Right lobe of liver (tissue), 6 donors: Measurements from ENCODE around the gene CARMIL1. TPM values are rescaled to one million over a fixed set of nuclear protein-coding genes. Genes with fewer than 3 reads are reported as not detected.

Experiments
- ATAC-seq, 4 donors: fragments of 200-7000 bp; cut with Tn5 transposase; one replicate each; pipeline ENCODE4 v1.9.1; 2020; ENCODE audit warnings: mild to moderate bottlenecking in 4 of 4, moderate library complexity in 4 of 4
- DNase-seq, 3 donors: peaks; one replicate each; pipeline ENCODE4 v3.0.0-alpha.2; 2020
- H3K27ac ChIP-seq, 3 donors: fragments of 200-600 bp; one replicate each; pipeline ENCODE4 v1.8.0; 2022
- H3K27me3 ChIP-seq, 2 donors: fragments of 200-600 bp; one replicate each; pipeline ENCODE4 v1.8.0; 2022
- H3K36me3 ChIP-seq, 4 donors: fragments of 200-600 bp; sonication (generic) in 1 of 4; one replicate each; pipeline versions ENCODE4 v1.5.1 to v1.8.0; 2017 to 2022; ENCODE audit warnings: control low read depth in 1 of 4
- H3K4me1 ChIP-seq, 4 donors: fragments of 200-600 bp; sonication (generic) in 1 of 4; one replicate each; pipeline versions ENCODE4 v1.5.1 to v1.8.0; 2017 to 2022; ENCODE audit warnings: control low read depth in 1 of 4
- H3K4me3 ChIP-seq, 3 donors: fragments of 200-600 bp; one replicate each; pipeline ENCODE4 v1.8.0; 2022
- H3K9me3 ChIP-seq, 4 donors: fragments of 200-600 bp; sonication (generic) in 1 of 4; one replicate each; pipeline versions ENCODE4 v1.5.1 to v1.8.0; 2017 to 2022; ENCODE audit warnings: control low read depth in 1 of 4
- POLR2A ChIP-seq: fragments of 450-650 bp; IDR thresholded peaks from one replicate; pipeline ENCODE4 v1.6.1; 2017; ENCODE audit warnings: antibody characterized with exemption, mild to moderate bottlenecking
- WGBS: methylation state at CpG from one replicate; pipeline ENCODE4 v1.1.6; 2018; ENCODE audit warnings: low coverage, low lambda C conversion rate; ENCODE audit not compliant: insufficient coverage; ENCODE audit errors: missing lambda C conversion rate; 5-methylcytosine and 5-hydroxymethylcytosine counted together
- intact Hi-C, 2 donors: fragments of 100-400 bp; cut with DNase I; formaldehyde crosslinking; loops; one replicate each; pipeline versions ENCODE4 v1.11.2 to v1.14.1; 2022
- total RNA-seq, 6 experiments: library from RNA; depleted of rRNA in 2 of 6; stranded (reverse); fragments of >200 nt in 2 of 6; fragmentation: NEBNext Ultra II Directional in 3 of 6; extraction: Animal tissue kit (Norgen Biotek cat#: 25700) in 3 of 6; gene quantifications; one replicate each; pipeline versions ENCODE4 v1.1.0 to v1.2.4, GENCODE V29; 2016 to 2023
- TF ChIP-seq, protein P1 (sequence below), 4 donors: fragments of 200-600 bp in 3 of 4; fragments of 450-650 bp in 1 of 4; IDR thresholded peaks; one replicate each; pipeline versions ENCODE4 v1.5.1 to v1.8.0; 2016 to 2022; ENCODE audit warnings: antibody characterized with exemption in 4 of 4, mild to moderate bottlenecking in 2 of 4
- donor health status: DM: no; HTN: yes; CAD: no.
- donor health status: DM: no; HTN: no; CAD: no.
- donor health status: DM: no; HTN: no; CAD: no.
- donor health status: DM: no; HTN: yes; CAD: no.
- donor health status: DM: no; HTN: yes; CAD: no.

Gene CARMIL1
- total RNA-seq, 6 experiments from 2014 or later: 3.3 to 8.6 (median 4.6) TPM

DNA sequence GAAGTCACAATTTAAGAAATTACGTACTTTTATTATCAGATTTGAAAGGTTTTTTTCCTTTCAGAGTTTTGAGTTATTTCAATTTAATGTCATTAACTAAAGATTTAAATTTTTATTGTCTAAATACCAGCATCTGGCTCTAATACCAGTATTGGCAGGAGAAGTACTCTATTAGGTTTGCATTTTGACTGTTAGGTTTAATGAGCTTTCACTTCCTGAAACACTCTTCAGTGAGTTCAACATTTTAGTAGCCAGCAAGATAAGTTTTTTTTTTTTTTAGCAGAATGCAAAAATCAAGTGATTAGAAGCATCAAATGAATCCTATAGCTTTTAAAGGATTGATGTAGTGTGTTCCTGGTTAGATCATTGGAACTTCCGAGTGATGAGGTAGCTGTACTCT, 338.8 kb downstream of the CARMIL1 start:
- 86% methylated on average over 2 of the region's 2 CpGs for WGBS
- intact Hi-C loops: no loop called here
- no peak for ATAC-seq

DNA sequence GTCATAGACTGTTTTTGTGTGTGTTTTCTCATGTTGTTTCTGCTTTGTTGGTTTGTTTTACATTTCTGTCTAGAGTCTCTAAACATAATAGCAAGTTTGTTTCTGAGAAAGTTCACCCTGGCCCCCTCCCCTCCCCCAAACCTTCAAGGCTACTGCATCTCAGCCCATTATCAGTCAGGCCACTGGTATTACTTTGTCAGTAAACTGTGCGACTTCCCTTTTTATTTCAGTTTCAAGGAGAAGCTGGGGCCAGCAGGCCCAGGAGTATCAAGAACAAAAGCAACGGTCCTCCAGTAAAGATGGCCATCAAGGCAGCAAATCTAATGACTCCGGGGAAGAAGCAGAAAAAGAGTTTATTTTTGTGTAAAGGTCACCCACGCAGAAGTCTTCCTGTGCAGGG, 340.0 kb downstream of the CARMIL1 start:
- 63% methylated on average over 2 of the region's 4 CpGs for WGBS
- H3K4me3 ChIP-seq: no peak overlapping the region
- no peaks in the 10 kb centered on the region for H3K27me3 ChIP-seq
- ATAC-seq: no peak
- no peak overlapping the region for H3K27ac ChIP-seq
- no peak for DNase-seq
- intact Hi-C loops: no loop called here
- no peaks in the 10 kb centered on the region for H3K36me3 ChIP-seq
- no peaks in the 10 kb centered on the region for H3K9me3 ChIP-seq
- peaks cover 0 to 12% (median 2%) of the 10 kb centered on the region in 4 donors for H3K4me1 ChIP-seq
- no peak for TF ChIP-seq POLR2A
- TF ChIP-seq, protein P1, sequence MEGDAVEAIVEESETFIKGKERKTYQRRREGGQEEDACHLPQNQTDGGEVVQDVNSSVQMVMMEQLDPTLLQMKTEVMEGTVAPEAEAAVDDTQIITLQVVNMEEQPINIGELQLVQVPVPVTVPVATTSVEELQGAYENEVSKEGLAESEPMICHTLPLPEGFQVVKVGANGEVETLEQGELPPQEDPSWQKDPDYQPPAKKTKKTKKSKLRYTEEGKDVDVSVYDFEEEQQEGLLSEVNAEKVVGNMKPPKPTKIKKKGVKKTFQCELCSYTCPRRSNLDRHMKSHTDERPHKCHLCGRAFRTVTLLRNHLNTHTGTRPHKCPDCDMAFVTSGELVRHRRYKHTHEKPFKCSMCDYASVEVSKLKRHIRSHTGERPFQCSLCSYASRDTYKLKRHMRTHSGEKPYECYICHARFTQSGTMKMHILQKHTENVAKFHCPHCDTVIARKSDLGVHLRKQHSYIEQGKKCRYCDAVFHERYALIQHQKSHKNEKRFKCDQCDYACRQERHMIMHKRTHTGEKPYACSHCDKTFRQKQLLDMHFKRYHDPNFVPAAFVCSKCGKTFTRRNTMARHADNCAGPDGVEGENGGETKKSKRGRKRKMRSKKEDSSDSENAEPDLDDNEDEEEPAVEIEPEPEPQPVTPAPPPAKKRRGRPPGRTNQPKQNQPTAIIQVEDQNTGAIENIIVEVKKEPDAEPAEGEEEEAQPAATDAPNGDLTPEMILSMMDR (IDR thresholded peaks at IDR 0.05): no peak

More for the DNA sequence above, 338.8 kb downstream of the CARMIL1 start:
- Histone ChIP-seq H3K36me3 (no peaks in the 10 kb centered on the region), H3K4me1 (peaks cover 0 to 12% (median 2%) of the 10 kb centered on the region in 4 donors), H3K27ac (no peak overlapping the region), H3K27me3 (no peaks in the 10 kb centered on the region), H3K9me3 (no peaks in the 10 kb centered on the region), H3K4me3 (no peak overlapping the region)
- TF ChIP-seq, protein P1 (IDR thresholded peaks at IDR 0.05): no peak
- no peak for TF ChIP-seq POLR2A
- no peak for DNase-seq

DNA sequence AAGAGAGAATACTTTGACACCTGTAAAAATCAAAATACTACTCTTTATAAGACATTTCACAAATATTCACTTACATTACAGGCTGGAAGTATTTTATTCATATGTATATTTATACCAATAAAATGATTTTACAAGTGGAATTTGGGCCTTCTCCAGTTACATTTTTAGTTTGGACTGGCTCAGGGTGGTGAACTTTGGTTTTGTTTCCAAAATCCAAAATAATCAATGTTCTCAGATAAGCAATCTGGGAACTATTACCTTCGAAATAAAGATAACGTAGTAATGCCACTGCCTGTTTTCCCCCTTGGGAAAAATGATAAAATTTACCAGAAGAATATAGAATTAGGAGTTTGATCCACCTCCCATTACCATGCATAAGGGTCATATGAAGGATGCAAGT, 341.2 kb downstream of the CARMIL1 start:
- ATAC-seq (peak in 3 of 4 donors; percentile 19 to 51 (median 45)), DNase-seq (no peak)
- Histone ChIP-seq H3K4me3 (no peak overlapping the region), H3K36me3 (no peaks in the 10 kb centered on the region), H3K27me3 (no peaks in the 10 kb centered on the region), H3K4me1 (peaks cover 0 to 12% (median 2%) of the 10 kb centered on the region in 4 donors), H3K9me3 (no peaks in the 10 kb centered on the region), H3K27ac (no peak overlapping the region)
- 36% methylated on average over 2 of the region's 2 CpGs for WGBS
- TF ChIP-seq POLR2A: no peak
- TF ChIP-seq, protein P1 (IDR thresholded peaks at IDR 0.05): no peak
- intact Hi-C loops: no loop called here

DNA sequence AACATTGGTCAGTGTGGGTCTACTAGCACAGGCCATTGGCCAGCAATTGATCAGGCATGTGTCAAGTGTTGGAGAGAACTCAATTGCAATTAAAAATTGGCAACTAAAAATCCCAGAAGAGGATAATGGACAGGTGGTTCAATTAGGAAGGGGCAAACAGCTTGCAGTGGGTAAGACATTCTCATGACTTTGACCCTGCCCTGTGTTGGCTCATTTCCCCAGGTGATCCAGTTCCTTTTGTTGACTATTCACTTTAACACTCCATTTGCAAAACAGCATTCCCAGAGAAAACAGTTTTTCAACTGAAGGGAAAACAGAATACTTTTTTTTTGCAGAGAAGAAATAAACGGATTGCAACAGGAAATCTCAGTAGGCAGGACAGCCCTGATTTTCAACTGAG, 343.9 kb downstream of the CARMIL1 start:
- Histone ChIP-seq H3K4me3 (no peak overlapping the region), H3K27me3 (no peaks in the 10 kb centered on the region), H3K36me3 (no peaks in the 10 kb centered on the region), H3K4me1 (peaks cover 0 to 12% (median 2%) of the 10 kb centered on the region in 4 donors), H3K27ac (no peak overlapping the region), H3K9me3 (no peaks in the 10 kb centered on the region)
- intact Hi-C loops: no loop called here
- ATAC-seq (no peak), DNase-seq (no peak)
- 24% methylated on average over 1 of the region's 1 CpG for WGBS
- TF ChIP-seq POLR2A: no peak

DNA sequence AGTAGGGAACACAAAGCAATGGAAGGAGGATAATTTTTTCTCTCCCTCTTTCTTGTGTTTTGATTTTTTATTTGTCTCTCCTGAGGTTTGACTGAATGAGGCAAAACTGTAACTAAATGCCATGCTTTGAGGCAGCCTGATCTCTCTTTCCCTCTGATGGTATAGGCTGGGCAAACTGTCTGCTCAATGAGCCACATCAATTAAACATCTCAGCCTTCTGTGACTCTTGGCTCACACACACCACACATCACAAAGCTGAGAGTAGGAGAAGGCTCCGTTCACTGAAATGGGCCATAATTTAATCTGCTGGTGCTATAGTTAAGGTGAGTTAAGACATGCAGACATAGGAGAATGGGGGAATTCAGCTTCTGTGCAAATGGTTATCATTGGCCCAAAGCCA, 344.7 kb downstream of the CARMIL1 start:
- DNase-seq (no peak), ATAC-seq (no peak)
- TF ChIP-seq, protein P1 (IDR thresholded peaks at IDR 0.05): no peak
- no peak for TF ChIP-seq POLR2A
- no peaks in the 10 kb centered on the region for H3K9me3 ChIP-seq
- no peak overlapping the region for H3K27ac ChIP-seq
- intact Hi-C loops: no loop called here
- no peaks in the 10 kb centered on the region for H3K27me3 ChIP-seq
- H3K4me3 ChIP-seq: no peak overlapping the region
- no peaks in the 10 kb centered on the region for H3K36me3 ChIP-seq
- 83% methylated on average over 1 of the region's 1 CpG for WGBS
- peaks cover 0 to 12% (median 2%) of the 10 kb centered on the region in 4 donors for H3K4me1 ChIP-seq
